IPS-NIHi7 (cell line): ENCODE measurements around the gene NPEPL1.
"Not testable (repeated sequence)": the region's sequence is repeated elsewhere in the genome, so short reads cannot be mapped to it uniquely, and the experiment has no call there.

Source experiments
- DNase-seq: peaks from one replicate; pipeline ENCODE4 v3.0.0; 2012; ENCODE audit warnings: mixed read lengths; ENCODE audit errors: extremely low spot score

Gene NPEPL1

GRCh38 chr20:58757647-58758046, 65.0 kb downstream of the NPEPL1 start:
- DNase-seq = not testable (repeated sequence)

DNA sequence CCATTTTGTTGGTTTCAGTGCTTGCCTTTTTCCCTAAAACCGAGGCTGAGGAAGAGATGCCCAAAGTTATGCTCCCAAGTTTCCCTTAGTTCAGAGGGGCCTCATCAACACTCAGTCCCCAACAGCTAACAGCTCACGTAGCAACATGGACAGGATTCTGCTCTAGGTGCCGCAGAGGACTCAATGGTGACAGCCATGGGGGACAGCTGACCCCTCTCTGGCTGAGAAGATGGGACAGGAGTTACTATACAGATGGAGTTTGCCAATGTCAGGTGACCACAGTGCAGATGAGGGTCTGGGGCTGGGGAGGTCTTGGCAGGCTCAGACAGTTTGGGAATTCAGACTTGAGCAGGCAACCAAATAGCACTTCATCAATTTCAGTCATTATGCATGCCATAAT, 67.3 kb downstream of the NPEPL1 start:
- DNase-seq = no peak

- no peak for DNase-seq
Observed at GRCh38 chr20:58760856-58761255, 68.3 kb downstream of the NPEPL1 start.

DNA sequence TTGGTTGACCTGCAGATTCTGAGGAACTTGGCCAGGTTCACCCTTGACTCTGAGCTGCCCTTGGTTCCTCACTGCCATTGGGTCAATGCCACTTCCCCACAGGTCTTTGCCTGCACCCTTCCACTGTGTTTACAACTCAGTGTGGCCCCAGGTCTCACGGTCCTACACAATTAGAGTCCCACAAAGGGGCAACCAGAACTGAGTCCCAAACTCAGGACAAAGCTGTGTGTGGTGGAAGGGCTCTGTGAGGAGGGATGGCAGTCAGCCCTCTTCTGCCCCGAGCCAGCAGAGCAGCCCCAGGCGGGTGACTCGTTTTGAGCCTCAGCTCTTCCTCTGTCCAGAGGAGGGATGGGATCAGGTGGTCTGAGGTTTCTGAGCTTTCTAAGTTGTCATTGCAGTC, 69.5 kb downstream of the NPEPL1 start:
- DNase-seq = no peak

GRCh38 chr20:58763076-58763475, 70.5 kb downstream of the NPEPL1 start:
- DNase-seq = no peak
